Inferior parietal cortex (tissue), 1 donor: ENCODE data around the gene BAX.

Experiments
- DNase-seq: peaks from one replicate; pipeline ENCODE4 v3.0.0-alpha.2; 2016; ENCODE audit errors: extremely low spot score

Gene BAX

DNA sequence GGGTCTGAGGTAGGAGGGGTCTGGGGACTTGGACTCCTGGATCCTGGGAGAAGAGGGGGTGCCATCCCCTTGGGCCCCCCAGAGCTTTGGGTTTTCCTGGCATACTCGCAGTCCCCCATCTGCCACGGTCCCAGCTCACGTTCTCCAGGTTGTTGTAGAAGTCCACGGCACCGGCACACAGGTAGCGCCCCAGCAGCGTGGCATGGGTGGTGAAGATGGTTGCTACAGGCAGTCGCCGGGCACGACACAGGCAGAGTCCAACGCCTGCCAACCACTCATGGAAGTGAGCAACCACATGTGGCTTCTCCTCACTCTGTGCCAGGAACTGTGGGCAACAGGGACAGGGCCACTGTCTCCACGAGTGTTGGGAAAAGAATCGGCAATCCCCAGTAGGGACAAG, 31.0 kb downstream of the BAX start:
- DNase-seq, result no peak

DNA sequence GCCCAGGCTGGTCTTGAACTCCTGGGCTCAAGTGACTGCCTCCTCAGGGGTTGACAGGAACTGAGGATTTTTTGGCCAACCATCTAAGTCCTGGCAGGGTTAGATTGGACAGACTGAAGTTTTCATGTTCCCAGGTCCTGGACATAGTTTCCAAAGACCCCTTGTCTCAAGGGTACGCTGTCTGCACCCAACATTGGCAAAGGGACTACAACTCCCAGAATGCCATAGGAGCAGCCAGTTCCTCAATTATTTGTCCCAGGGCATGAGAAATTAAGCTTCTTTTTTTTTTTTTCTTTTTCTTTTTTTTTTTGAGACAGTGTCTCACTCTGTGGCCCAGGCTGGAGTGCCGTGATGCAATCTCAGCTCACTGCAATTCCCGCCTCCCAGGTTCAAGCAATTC, 31.5 kb downstream of the BAX start:
- no peak for DNase-seq

DNA sequence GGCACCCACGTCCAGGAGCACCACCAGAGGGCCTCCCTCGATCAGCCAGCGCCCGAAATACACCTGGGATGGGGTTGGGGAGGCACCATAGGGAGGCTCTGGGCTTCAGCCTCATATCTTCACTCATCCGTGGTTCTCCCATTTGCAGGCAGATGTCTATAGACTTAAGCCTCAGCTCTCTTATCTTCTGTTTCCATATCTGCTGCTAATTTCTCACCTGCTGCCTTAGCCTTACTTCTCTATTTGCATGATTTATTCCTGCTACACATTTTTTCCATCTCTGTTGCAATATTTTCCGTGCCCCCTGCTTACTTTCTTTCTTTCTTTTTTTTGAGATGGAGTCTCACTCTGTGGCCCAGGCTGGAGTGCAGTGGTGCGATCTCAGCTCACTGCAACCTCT, 32.6 kb downstream of the BAX start:
- no peak for DNase-seq

DNA sequence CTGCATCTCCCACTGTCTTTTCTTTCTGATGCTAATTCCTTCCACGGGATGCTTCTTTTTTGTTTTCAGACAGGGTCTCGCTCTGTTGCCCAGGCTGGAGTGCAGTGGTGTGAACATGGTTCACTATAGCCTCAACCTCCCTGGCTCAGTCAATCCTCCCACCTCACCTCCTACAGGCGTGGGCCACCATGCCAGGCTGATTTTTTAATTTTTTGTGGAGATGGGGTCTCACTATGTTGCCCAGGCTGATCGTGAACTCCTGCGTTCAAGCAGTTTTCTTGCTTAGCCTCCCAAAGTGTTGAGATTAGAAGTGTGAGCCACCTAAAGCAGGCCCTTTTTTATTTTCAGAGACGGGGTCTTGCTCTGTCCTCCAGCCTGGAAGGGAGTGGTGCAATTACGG, 33.6 kb downstream of the BAX start:
- no peak for DNase-seq

DNA sequence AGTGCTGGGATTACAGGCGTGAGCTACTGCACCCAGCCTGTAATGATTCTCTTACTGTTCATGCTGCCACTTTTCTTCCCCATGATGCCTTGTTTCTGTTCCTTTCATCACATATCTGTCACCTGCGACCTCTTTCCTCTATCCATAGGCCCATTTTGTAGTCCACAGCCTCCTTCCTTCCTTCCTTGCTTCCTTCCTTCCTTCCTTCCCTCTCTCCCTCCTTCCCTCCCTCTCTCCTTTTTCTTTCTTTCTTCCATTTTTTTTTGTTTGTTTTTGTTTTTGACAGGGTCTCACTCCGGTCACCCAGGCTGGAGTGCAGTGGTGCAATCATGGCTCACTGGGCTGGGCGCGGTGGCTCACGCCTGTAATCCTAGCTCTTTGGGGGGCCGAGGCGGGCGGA, 34.2 kb downstream of the BAX start:
- DNase-seq, result no peak

DNA sequence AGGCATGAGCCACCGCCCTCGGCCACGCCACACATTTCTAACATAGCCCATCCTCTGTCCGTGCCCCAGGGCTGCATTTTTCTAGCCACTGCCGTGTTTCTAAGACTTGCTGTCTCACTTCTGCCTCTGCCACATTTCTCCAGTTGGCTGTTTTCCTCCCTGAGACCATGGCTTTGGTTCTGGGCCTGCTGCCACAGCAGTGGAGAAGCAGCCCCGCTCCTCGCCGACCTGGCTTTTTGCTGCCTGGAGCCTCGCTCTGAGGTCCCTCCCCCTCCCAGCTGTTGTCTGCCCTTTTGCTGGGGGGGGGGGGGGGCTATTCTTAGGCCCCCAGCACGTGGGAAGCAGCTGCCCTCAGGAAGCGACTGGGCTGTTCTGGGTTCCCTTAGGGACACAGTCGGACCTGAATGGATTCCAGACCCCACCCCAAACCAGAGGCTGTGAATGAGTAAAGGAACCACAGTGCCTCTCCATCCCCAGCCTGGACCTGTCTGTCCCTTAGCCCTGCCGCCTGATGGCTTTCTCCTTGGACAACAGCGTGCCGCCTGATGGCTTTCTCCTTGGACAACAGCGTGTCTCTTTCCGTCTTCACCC, 35.1 kb downstream of the BAX start:
- no peak for DNase-seq

DNA sequence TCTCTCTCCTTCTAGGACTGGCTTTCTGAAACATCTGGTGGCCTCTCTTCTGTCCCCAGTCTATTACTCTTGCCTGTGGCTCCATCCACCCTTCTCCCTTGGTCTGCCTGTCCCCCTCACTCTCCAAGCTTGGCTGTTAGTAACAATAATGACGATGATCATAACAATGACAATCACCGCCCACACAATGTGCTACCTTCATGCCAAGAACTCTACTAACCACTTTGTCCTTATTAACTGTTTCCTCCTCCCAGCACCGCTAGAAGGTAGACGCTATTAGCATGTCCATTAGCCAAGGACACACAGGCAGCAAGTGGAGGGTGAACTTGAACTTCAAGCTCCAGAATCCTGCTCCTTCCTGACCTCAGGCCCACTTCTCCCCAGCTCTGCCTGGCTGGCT, 35.7 kb downstream of the BAX start:
- DNase-seq, result no peak

DNA sequence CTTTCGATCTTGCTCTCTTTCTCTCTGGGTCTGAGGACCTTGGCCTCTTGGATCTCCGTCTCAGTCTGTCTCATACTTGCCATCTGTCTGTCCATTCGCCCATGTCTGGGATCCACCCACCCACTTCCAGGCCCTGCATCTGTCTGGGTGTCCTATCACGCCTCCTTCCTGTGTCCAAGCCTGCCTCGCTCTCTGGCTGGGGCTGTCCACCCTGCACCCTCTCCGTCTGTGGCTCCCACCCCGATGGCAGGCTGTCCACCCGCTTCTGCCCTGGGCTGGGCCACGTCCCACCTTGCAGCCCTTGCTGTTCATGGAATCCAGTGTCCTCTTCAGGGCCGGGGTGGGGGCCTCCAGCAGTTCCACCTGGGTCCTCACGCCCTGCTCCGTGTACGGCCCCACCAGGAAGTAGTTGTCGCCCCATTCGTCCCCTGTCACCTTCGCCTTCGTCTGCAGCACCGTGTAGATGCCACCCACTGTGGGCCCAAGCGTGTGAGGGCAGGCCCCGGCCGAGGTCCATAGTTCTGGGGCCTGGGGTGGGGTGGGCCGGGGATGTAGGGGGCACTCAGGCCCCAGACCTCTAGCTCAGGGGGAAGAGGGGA, 36.4 kb downstream of the BAX start:
- DNase-seq, result no peak

DNA sequence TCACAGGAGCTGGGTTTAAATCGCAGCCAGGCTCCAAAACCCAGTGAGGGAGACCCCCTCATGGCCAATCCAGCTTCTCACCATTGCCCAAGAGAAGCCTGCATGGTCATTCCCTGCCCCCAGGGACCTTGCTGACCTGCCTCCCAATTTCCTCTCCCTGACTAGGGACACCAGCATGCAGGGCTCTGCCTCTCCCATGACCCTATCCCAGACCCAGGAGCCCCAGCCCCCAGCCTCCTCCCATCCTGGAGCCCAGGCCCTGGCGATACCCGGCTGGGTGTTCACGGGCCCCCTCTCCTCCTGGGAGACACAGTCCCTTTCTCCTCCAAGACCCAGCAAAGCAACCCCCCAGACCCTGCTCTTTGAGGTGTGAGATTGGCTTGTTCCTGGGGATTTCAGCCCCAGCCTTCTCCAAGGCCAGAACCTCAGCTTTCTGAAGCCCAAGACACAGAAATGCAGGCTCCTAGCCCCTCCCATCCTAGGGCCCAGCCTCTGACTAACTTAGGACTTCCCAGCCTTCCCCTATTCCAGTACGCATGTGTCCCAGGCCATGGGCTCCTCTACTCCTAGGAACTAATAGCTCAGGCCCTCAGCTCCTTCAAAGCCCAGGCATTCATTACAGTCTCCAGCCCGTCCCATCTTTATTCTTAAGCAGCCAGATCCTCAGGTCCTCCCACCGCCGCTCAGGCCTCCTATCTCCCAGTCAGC, 37.4 kb downstream of the BAX start:
- DNase-seq, result no peak

DNA sequence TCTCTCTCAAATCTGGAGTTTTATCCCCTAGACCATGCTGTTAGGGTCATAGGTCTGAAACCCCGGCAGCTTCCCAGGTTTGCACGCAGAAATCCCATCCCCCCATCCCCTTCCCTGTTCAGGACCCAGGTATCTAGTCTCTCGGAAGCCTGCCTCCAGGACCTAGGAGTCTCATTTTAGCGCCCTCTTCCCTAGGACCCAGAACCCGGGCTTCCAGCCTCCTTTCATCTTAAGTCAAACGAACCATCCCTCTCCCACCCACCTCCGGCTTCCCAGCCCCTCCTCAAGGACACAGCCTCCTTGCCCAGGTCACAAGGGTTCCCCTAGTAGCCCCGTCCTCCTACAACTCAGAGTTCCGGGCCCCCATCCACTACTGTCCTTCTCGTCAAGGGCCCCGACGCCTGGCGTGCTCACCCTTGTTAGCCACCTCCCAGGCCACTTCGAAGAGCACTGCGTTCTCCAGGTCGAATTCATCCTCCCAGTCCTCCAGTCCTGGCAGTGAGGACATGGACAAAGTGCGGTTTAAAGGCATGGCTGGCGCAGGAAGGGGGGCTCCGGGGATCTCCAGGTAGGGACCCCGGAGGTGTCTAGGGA, 38.0 kb downstream of the BAX start:
- no peak for DNase-seq

DNA sequence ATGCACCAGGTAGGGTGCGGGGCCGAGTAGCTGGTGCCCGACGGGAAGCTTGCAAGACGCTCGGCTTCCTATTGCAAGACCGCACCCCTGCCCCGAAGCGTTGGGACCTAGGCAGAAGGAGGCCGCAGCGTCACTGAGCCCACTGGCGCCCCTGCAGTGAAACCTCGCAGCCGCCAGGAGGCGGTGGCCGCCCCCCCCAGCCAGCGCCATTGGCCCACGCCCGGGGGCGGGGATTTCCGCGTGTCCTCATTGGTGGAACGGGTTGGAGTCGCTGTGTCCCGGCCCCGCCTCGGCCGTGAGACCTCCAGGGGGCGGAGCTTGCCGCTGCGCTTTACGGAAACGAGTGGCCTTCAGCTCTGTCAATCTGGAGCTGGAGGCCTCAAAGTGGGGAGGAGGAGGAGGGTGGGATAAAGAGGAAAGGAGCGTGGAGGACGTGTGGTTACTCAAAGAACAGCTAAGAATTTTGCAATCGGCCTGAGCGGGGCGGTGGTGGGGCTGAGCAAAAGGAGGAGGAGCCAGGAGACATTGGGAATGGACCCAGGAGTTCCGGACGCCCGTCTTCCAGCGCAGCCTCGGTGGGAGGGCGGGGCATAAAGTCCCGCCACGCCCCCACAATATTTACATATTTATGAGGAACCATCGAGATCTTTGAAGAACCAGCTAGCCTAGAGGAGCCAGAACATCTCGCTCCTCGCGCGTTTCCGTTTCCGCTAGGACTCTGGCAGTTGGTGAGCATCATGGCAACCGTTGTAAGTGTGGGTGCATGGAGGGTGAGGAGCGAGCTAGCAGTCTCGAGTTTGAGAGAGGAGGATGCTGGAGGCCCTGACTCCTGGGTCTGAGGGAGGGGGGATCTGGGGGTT, 38.7 kb downstream of the BAX start, which contains the start of the genes GYS1 and RUVBL2:
GYS1 (minus strand) TSS at position 135 of the 860 bp plus-strand sequence. CDS start 197 bp downstream, outside the sequence.
RUVBL2 (plus strand) TSS at position 713 of the 860 bp plus-strand sequence; CDS start at position 738, 25 bp downstream.
- peak; percentile 99 for DNase-seq

DNA sequence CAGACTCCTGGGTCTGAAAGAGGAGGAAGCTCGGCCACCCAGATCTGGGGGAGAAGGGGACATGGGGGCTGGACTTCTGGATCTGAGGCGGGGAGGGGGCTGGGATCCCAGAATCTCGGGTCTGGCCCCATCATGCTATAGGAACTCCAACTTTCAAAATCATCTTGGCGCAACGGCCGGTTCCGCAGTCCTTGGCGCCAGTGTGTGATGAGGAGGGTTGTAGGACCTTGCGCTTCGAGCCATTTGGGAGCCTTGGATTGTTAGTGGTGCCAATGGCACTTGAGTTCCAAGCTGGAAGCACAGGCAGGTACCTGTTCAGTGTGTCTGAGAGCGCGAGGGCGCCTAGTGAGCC, 39.3 kb downstream of the BAX start:
- DNase-seq, result no peak

DNA sequence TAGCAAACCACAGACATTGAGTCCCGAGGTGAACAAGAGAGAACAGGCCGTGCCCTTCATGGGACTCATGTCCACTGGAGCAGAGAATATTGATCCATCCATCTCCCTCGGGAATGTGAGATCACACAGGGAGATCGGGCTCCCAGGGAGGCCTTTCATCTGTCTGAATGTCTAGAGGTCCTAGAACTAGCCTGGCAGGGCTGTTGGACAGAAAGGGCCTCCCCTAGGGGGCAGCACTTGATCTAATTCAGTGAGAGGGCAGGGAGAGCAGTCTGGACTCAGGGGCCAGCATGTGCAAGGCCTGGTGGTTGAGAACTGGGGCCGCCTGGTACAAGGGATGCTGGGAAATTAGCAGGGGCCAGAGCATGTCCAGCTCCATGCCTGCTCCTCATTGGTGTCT, 43.3 kb downstream of the BAX start:
- DNase-seq, result no peak

DNA sequence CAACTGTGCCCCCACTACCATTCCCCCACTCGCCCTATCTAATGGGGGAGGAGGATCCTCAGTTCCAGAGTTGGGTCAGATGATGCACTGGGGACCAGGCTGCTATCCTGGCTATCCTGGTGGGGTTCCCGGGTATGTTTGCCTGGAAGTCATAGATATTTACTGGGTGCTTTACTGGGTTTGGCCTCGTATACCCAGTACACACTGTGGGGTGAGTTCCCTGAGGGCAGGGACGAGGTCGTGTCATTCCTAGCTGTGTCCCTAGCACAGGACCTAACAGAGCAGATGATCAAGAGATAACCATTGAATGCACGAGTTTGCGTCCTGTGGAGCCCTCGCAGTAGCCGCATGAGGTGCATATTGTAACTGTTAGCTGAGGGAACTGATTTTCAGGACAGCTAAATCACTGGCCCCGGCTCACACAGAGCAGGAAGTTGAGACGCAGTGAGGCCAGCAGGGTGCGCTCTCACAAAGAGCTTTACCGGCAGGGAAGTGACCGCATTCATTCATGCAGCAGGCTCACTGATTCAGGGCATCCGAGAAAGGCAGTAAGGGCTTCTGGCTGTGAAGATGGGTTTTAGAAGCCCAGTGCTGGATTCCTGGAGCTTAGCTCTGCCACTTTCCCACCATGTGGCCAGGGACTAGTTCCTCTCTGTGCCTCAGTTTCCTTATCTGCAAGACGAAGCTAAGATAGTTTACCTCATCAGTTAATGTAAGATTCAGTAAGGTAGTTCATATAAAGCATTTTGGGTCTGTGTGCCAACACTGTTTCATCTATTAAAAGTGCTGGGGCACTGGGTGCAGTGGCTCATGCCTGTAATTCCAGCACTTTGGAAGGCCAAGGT, 45.0 kb downstream of the BAX start:
- peak; percentile 30 for DNase-seq

DNA sequence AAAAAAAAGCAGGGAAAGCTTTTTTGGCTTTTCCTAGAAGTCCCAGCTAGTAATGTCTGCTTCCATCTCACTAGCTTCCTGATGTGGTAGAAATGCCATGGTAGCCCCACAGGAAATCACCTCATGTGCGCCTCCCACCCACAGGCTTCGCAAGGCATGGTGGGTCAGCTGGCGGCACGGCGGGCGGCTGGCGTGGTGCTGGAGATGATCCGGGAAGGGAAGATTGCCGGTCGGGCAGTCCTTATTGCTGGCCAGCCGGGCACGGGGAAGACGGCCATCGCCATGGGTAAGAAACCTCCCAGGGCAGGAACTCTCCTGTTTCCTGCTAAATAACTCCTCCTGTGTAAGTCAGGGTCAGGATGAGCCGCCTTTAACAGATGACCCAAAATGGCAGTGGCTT, 49.5 kb downstream of the BAX start:
- no peak for DNase-seq

DNA sequence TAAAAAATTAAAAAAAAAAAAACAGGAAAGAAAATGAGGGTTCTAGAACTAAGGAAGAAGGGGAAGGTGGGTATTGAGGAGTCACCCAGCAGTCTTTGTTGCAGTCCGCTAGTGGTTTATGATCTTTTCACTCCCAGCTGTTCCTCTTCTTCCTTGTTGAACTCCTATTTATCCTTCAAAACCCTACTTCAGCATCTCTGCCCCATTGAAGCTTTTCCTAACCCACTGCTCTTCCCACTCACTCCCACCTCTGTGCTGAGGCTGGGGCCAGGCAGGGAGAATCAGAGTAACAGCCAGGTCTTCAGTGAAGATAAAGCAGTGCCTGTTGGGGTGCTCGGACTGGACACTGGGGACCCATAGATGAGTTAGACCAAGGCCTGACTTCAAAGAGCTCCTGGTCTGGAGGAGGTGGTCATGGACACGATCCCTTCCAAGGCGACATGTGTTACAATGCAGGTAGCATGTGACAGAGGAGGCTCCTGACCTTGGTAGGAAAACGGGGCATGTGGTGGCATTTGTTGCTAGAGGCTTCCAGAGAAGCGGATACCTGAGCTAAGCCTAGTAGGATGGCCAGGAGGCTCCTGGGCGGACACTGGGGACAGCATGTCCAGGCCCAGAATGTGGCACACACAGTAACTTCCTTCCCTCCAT, 50.4 kb downstream of the BAX start:
- DNase-seq, result no peak

DNA sequence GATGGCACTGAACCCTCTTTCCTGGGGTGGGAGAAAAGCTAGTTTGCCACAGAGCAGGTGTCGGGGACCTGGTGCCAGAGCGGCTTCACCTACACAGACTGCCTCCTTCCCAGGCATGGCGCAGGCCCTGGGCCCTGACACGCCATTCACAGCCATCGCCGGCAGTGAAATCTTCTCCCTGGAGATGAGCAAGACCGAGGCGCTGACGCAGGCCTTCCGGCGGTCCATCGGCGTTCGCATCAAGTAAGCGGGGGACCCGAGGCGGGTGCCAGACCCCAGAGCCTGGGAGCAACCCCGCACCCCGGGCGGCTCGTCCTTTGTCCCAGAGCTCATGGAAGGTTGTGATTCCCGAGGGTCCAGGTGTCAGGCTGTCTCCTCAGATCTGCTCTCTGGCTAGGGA, 52.2 kb downstream of the BAX start:
- DNase-seq, result no peak

DNA sequence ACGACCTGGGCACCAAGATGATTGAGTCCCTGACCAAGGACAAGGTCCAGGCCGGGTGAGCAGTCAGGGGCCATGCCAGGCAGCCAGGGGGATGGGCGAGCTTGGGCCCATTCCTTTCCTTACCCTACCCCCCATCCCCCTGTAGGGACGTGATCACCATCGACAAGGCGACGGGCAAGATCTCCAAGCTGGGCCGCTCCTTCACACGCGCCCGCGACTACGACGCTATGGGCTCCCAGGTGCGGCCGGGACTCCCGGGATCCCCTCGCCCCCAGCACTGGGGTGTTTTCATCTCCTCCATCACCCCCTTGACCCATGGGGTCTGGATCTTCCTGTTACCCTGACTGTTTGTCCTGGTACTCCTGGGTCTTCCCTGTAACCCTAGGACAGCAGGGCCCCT, 55.2 kb downstream of the BAX start:
- DNase-seq, result no peak

DNA sequence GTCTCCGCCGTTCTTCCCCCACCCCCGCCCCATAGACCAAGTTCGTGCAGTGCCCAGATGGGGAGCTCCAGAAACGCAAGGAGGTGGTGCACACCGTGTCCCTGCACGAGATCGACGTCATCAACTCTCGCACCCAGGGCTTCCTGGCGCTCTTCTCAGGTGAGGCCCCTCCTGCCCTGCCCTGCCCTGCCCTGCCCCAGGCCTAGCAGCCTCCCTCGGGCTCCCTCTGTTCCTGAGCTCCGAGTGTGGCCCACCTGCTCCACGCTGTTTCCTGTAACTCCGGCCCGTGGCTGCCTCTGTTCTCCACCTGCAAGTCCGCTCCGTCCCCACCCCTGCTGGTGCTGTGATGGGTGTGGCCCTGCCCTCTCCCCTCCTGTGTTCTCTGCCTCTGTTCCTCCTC, 55.8 kb downstream of the BAX start:
- DNase-seq, result no peak

DNA sequence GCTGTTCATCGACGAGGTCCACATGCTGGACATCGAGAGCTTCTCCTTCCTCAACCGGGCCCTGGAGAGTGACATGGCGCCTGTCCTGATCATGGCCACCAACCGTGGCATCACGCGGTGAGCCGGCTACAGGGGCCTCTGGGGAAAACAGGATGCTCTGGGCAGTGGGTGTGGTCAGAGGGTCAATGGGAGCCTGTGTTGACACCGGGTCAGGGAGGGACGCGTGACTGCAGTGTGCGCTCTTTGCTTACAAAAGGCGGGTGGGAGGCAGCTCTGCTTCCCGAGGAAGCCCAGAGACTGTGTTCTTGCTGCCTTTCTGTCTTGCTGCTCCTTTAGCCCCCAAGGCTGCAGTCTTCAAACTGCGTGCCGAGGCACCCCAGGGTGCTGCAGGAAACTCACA, 56.5 kb downstream of the BAX start:
- DNase-seq, result no peak
